ENCODE data around the gene OPRD1.

DNA sequence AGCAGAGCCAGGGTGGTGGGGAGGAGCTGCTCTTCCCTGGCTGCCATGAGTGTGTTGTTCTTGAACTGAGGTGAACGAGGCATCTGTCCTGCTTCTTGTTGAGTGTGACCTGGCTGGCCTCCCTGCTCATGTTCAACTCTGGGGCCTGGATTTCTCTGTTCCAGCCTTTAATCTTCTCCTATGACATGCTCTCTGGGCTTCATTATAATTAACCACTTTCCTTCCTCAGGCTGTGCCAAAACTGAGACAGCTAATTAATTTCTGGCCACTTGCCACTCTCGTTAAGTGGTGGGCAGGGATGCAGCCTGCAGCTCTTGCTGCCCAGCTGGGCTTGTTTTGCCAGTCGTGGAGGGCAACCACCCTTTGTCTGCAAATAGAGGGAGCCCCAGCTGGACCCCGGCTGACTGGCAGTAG is 23.3 kb downstream of the OPRD1 start:
- no peak for TF ChIP-seq MAZ (IDR thresholded peaks at IDR 0.05; ENCODE audit: borderline replicate concordance, low read depth, low read length)
- TF ChIP-seq, protein P1, sequence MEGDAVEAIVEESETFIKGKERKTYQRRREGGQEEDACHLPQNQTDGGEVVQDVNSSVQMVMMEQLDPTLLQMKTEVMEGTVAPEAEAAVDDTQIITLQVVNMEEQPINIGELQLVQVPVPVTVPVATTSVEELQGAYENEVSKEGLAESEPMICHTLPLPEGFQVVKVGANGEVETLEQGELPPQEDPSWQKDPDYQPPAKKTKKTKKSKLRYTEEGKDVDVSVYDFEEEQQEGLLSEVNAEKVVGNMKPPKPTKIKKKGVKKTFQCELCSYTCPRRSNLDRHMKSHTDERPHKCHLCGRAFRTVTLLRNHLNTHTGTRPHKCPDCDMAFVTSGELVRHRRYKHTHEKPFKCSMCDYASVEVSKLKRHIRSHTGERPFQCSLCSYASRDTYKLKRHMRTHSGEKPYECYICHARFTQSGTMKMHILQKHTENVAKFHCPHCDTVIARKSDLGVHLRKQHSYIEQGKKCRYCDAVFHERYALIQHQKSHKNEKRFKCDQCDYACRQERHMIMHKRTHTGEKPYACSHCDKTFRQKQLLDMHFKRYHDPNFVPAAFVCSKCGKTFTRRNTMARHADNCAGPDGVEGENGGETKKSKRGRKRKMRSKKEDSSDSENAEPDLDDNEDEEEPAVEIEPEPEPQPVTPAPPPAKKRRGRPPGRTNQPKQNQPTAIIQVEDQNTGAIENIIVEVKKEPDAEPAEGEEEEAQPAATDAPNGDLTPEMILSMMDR (conservative IDR thresholded peaks at IDR 0.05; ENCODE audit: low read depth, low read length) = no peak
- no peak for TF ChIP-seq RCOR1 (IDR thresholded peaks at IDR 0.05; ENCODE audit: insufficient replicate concordance, low read length)
- no peak for TF ChIP-seq CHD1 (IDR thresholded peaks at IDR 0.05; ENCODE audit: low read depth, low read length)
- TF ChIP-seq, protein P2, sequence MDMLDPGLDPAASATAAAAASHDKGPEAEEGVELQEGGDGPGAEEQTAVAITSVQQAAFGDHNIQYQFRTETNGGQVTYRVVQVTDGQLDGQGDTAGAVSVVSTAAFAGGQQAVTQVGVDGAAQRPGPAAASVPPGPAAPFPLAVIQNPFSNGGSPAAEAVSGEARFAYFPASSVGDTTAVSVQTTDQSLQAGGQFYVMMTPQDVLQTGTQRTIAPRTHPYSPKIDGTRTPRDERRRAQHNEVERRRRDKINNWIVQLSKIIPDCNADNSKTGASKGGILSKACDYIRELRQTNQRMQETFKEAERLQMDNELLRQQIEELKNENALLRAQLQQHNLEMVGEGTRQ (IDR thresholded peaks at IDR 0.05; ENCODE audit: low read depth, low read length) = no peak
- no peak for TF ChIP-seq RFX5 (IDR thresholded peaks at IDR 0.05; ENCODE audit: low read depth, low read length)
